TTC549 (cell line): ENCODE results near the gene SVOPL.
"Not testable (repeated sequence)": the region's sequence is repeated elsewhere in the genome, so short reads cannot be mapped to it uniquely, and the experiment has no call there.

Experiments used
- FAIRE-seq: peaks from 2 replicates; lab custom pipeline; 2012; peaks lifted over from hg19 to GRCh38; lab: Jason Lieb, UNC

SVOPL gene

GRCh38 chr7:138699661-138700060 lies 1.5 kb downstream of the SVOPL start:
- FAIRE-seq = no peak

DNA sequence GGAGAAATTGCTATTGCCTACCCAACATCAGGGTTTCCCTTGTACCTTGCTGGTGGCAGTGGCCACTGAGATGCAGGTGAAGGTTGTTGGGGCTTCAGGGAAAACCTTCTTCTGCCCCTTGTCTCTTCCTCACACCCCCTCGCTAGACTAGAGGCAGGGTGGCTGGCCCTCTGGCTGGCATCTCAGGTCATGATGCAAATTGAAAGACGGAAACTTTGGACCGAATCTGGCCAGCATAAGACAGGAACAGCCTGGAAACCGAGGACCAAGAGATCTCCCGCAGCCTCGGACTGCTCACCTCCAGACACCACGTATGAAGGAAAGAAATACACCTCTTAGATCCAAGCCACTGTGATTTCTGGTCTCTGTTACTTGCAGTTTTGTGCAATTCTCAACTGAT lies 2.9 kb downstream of the SVOPL start:
- no peak for FAIRE-seq

- FAIRE-seq = no peak
These were observed 3.5 kb downstream of the SVOPL start for GRCh38 chr7:138697535-138698182.

DNA sequence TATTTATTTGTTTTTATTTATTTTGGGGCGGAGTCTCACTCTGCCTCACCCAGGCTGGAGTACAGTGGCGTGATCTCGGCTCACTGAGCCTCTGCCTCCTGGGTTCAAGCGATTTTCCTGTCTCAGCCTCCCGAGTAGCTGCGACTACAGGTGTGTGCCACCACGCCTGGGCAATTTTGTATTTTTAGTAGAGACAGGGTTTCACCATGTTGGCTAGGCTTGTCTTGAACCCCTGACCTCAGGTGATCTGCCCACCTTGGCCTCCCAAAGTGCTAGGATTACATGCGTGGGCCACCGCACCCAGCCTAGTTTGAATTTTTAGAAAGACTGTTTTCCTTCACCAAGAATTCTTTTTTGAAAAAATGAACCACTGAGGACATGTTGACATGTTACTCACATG lies 5.4 kb downstream of the SVOPL start:
- not testable (repeated sequence) for FAIRE-seq

GRCh38 chr7:138695106-138695505 lies 6.1 kb downstream of the SVOPL start:
- no peak for FAIRE-seq

- no peak for FAIRE-seq
These were observed 10.0 kb downstream of the SVOPL start for GRCh38 chr7:138691178-138691577.

GRCh38 chr7:138690495-138690894 lies 10.7 kb downstream of the SVOPL start:
- FAIRE-seq = no peak

DNA sequence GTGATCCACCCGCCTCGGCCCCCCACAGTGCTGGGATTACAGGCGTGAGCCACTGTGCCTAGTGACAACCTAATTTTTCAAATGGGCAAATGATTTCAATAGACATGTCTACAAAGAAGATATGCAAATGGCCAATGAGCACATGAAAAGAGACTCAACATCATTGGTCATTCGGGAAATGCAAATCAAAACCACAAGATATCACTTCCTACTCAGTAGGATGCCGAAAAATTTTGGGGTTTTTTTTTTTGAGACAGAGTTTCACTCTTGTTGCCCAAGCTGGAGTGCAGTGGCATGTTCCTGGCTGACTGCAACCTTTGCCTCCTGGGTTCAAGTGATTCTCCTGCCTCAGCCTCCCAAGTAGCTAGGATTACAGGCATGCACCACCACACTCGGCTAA lies 13.1 kb downstream of the SVOPL start:
- FAIRE-seq = not testable (repeated sequence)

- no peak for FAIRE-seq
These were observed 16.8 kb downstream of the SVOPL start for GRCh38 chr7:138684340-138684739.

DNA sequence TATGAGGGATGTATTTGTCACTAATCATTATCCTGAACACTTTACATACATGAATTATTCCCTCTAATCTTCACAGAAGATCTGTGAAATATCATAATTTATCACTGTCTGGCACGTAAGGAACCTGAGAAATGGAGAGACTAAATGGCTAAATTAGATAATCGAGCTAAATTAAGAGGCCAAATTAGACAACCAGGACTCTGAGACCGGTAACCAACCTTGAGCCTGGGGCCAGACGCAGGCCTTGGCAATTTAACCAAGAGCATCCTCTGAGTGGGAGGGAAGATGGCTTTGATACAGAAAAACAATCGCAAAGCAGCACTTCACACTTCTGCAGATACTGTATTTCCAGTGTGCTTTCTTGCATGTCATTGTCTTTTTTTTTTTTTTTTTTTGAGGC lies 21.4 kb downstream of the SVOPL start:
- no peak for FAIRE-seq

GRCh38 chr7:138670594-138670993 lies 30.6 kb downstream of the SVOPL start:
- FAIRE-seq = no peak

DNA sequence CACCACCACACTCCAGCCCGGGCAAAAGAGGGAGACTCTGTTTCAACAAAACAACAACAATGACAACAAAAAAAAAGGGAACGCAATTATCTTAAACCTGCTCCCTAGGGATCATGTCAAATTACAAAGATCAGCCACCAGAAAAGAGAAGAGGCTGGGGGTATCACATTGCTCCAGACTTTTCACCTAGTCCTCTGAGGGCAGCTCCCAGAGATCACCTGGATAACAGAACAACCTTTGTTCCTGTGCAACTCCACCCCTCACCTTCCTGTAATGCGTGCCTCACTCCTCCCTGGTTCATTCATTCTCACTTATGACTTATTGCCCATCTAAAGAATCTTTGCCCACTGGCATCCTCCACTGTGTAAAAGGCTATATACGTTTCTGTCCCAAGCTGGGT lies 31.8 kb downstream of the SVOPL start:
- no peak for FAIRE-seq

GRCh38 chr7:138668946-138669345 lies 32.2 kb downstream of the SVOPL start:
- FAIRE-seq = no peak

DNA sequence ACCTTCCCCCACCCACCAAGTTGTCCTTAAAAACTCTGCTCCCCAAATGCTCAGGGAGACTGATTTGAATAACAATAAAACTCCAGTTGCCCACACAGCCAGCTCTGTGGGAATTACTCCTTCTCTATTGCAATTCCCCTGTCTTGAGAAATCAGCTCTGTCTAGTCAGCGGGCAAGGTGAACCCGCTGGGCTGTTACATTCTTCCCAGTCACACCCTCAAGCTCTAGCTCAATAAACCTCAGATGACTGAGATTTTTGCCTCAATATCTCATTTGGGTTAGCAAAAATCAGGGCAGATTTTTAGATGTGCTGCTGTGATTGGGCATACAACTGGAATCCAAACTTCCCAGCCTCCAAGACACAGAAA lies 32.9 kb downstream of the SVOPL start:
- no peak for FAIRE-seq

- FAIRE-seq = no peak
These were observed 33.5 kb downstream of the SVOPL start for GRCh38 chr7:138667535-138668228.

- no peak for FAIRE-seq
These were observed 34.8 kb downstream of the SVOPL start for GRCh38 chr7:138666385-138666784.

- FAIRE-seq = no peak
These were observed 35.5 kb downstream of the SVOPL start for GRCh38 chr7:138665669-138666140.

DNA sequence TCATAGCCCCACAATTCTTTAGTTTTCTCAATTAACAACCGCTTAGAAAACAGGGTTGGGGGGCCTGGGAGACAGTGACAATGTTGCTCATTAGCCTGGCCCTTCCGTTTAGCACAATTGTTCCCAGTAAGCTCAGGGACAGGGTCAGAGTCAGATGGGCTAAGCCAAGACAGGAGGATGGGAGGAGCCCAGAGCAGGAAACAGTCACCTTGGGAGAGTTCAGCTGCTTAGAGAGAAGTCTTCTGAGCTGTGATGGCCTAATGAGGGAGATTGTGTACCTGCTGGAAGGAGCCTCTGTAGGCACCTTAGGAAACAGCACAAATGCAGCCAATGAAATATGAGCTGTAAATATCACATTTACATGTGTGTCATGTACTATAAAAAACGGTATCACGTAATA lies 35.9 kb downstream of the SVOPL start:
- FAIRE-seq = no peak

GRCh38 chr7:138663725-138664710 lies 37.1 kb downstream of the SVOPL start:
- FAIRE-seq = no peak

DNA sequence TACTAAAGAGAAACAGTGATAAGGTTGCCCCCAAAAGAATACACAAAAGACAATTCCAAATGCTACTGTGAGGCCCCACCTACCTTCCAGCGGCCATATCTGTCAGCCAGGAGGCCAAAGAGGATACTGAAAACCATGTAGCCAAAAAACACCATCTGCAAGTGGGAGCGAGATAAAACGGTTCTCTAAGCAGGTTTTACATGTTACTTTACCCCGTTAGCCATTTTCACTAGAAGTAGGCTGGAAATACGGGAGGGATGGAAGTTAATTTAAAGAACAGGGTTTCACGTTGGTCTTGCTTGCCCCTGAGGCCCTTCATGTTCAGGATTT lies 38.2 kb downstream of the SVOPL start:
- no peak for FAIRE-seq

DNA sequence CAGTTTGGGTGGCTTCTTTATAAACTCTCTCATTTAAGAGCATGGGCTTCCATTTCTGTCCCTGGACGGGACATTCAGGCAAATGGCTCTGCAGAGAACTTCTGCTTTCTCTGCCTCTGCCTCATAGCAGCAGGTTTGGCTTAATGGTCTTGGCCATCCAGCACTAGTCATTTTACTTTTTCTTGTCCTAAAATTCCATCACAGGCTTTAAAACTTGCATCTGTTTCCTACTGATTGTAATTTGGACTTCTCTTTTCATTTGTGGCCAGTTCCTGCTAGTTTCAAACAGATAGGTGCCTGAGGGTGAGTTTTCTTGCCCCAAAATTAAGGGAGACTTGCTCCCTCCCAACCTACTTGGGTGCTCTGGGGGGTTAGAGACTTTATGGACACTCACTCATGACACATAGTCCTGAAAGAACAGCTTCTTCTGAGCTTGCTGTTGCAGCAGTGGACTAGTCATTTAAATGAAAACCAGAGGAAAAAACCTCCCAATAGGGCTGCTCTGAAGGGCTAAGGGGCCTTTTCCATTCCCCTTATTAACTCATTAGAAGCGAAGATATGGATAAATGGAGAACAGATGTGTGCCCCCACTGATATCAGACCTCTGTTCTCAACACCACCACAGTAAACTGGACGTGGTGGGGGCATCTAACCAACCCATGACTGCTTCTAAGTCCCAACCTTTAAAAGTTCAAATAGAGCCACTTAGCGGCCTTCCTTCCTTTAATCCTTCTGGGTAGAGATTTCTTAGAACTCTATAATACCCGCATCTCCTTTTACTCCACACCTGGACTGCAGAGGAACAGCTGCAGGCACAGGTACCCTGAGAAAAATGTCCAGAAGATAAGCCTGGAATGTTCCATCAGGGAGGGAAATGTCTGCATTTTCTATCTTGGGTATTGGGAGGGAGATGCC lies 38.8 kb downstream of the SVOPL start:
- no peak for FAIRE-seq

DNA sequence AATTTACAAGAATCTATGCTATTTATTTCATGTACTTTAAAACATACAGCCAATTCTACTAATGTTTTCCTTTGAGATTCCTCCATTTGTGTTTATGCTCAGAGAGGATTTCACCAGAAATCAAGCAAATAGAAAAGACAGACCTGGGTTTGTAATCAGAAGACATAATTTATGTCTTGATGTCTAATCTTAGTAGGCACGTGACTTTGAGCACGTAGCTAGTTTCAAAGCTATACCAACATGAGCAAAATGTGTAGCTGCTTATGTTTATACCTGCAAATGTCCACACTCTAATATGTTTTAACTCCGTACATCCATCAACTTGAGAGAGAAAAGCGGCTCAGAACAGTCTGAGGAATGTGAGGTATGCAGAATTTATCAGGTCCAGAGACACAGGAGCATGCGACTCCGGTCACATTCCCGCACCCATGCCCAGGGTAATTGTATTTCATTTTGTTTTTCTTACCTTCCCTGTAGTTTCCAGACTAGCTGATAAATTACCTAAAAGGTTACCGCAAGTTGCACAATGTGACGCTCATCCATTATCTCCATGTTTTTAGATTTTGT lies 40.0 kb downstream of the SVOPL start:
- FAIRE-seq = no peak
